Measurements from ENCODE around the gene TMEM74B.
"Not testable (repeated sequence)": the region's sequence is repeated elsewhere in the genome, so short reads cannot be mapped to it uniquely, and the experiment has no call there.

TMEM74B gene

DNA sequence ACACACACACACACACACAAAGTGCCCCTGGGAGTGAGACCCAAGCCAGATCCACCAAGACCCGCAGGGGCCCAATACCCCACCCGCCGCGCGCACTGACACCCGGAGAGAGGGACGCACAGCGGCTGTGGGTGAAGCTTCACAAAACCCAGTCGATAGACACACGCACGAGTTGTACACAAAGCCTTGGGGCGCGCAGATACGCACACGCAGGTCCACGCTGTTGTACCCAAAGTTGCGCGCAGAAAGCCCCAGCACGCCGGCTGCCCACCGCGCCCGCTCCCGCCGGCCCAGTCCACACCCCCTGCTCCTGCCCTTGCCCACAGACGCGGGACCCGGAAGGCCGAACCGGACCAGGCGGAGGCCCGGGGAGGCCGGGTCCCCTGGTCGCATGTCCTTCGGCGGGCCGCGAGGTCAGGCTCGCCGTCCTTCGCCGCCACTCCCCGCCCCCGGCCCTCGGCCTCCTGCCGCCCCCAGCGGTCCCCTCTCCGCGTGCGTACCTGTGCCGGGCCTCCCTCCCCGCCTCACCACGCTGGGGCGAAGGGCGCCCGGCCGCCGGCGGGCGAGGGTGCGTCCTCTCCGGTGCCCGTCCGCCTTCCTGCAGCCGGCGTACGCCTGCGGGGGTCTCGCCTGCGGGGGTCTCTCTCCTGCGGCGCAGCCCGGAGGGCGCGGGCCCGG lies at the start of gene TMEM74B:
Gene TMEM74B (minus strand): TSS at position 344 of the 678 bp plus-strand sequence. CDS start 1,180 bp downstream, outside the sequence.
- TF ChIP-seq ZFX (IDR thresholded peaks at IDR 0.05) = no peak
- TF ChIP-seq, protein P1, sequence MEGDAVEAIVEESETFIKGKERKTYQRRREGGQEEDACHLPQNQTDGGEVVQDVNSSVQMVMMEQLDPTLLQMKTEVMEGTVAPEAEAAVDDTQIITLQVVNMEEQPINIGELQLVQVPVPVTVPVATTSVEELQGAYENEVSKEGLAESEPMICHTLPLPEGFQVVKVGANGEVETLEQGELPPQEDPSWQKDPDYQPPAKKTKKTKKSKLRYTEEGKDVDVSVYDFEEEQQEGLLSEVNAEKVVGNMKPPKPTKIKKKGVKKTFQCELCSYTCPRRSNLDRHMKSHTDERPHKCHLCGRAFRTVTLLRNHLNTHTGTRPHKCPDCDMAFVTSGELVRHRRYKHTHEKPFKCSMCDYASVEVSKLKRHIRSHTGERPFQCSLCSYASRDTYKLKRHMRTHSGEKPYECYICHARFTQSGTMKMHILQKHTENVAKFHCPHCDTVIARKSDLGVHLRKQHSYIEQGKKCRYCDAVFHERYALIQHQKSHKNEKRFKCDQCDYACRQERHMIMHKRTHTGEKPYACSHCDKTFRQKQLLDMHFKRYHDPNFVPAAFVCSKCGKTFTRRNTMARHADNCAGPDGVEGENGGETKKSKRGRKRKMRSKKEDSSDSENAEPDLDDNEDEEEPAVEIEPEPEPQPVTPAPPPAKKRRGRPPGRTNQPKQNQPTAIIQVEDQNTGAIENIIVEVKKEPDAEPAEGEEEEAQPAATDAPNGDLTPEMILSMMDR (conservative IDR thresholded peaks at IDR 0.05) = no peak
- no peak within 1 kb of the TSS for H3K27ac ChIP-seq

GRCh38 chr20:1232286-1233111 lies 47.7 kb upstream of the TMEM74B start:
- TF ChIP-seq ZFX (IDR thresholded peaks at IDR 0.05) = no peak
- TF ChIP-seq, protein P1 (conservative IDR thresholded peaks at IDR 0.05) = no peak
- no peak overlapping the region for H3K27ac ChIP-seq

DNA sequence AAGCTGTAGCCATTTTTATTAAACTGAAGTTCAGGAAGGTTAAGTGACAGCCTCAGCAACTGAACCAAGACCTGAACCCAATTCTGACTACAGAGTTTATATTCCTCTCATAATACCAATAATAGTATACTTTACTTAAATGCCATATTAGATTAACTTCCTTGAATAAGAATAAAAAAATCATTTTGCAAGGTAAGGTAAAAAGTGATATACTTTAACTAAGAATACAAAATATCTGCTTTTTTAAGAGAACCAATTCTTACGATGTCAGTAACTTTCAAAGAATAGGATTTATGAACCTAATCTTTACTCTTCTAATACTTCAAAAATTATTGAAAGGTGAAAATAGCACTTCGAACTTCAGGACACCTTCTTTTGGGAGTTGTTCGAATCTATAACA lies 44.8 kb upstream of the TMEM74B start:
- TF ChIP-seq ZFX (IDR thresholded peaks at IDR 0.05) = no peak
- TF ChIP-seq, protein P1 (conservative IDR thresholded peaks at IDR 0.05) = no peak
- no peak overlapping the region for H3K27ac ChIP-seq

DNA sequence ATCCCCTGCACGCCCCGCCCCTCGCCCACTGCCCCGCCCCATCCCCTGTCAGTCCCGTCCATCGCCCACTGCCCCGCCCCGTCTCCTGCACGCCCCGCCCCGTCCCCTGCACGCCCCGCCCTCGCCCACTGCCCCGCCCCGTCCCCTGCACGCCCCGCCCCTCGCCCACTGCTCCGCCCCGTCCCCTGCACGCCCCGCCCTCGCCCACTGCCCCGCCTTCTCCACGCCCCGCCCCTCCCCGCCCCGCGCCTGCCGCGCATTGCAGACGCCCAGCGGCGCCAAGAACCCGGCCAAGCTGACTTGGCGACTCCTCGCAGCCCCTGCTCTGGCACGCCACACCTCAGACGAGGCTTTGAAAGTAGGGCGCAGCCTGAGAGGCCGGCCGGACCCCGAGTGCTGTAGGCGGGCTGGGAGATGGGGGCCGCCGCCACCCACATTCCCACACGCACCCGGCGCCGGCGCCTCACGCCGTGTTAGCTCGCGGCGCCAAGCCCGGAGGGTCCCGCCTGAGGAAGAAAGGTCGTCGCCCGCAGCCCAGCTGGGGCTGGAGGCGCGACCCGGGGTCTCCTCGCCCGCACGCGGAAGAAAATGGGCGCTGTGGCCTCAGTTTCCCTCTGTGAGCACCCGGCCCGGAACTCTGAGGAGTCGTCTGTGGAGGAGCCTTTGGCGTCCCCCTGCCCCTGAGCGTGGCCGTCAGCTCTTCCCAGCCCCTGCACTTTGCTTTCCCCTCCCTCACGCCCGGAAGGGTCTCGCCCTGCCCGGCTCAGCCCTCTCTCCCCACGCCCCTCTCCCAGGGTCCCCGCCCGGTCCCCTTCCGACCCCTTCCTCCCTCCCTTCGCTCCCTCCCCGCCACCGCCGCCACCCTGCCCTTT lies 41.2 kb upstream of the TMEM74B start, which contains the start of gene RAD21L1:
Gene RAD21L1 (plus strand): TSS at position 262 of the 872 bp plus-strand sequence. CDS start 2,410 bp downstream, outside the sequence.
- peak within 1 kb of the TSS; percentile 55 for H3K27ac ChIP-seq
- TF ChIP-seq ZFX (IDR thresholded peaks at IDR 0.05) = no peak
- TF ChIP-seq, protein P1 (conservative IDR thresholded peaks at IDR 0.05) = no peak

DNA sequence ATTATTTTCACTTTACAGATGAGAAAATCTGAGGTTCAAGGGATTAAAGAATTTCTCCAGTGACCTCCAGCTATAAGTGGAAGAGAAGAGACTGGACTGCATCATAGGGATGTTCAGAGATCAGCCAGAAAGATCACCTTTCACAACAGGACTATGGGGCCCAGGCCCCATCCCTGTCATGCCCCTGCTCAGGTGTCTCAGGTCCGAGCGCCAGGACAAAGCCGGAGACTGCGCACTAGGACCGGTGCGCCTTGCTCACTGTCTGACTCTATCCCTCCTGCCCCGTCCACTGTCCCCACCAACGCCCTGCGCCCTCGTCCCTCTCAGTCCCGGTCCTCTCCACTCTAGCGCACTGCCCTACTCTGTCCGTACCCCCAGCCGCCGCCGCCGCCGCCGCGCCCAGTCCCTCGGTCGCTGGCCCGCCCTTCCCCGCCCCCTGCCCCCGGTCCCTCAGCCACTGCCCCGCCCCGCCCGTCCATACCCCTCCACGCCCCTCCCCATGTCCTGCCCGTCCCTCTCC lies 40.5 kb upstream of the TMEM74B start:
- no peak overlapping the region for H3K27ac ChIP-seq
- no peak for TF ChIP-seq ZFX (IDR thresholded peaks at IDR 0.05)
- TF ChIP-seq, protein P1 (conservative IDR thresholded peaks at IDR 0.05) = no peak

- TF ChIP-seq, protein P1 (conservative IDR thresholded peaks at IDR 0.05) = no peak
- TF ChIP-seq ZFX (IDR thresholded peaks at IDR 0.05) = no peak
- H3K27ac ChIP-seq = no peak overlapping the region
These were observed 39.6 kb upstream of the TMEM74B start for GRCh38 chr20:1224205-1224890.

DNA sequence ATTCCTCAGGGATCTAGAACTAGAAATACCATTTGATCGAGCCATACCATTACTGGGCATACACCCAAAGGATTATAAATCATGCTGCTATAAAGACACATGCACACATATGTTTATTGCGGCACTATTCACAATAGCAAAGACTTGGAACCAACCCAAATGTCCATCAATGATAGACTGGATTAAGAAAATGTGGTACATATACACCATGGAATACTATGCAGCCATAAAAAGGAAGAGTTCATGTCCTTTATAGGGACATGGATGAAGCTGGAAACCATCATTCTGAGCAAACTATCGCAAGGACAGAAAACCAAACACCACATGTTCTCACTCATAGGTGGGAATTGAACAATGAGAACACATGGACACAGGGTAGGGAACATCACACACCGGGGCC lies 38.0 kb upstream of the TMEM74B start:
- H3K27ac ChIP-seq = not testable (repeated sequence)

- not testable (repeated sequence) for H3K27ac ChIP-seq
These were observed 32.0 kb upstream of the TMEM74B start for GRCh38 chr20:1216527-1217427.
